ENCODE data around the gene DEK. TPM values are rescaled to one million over a fixed set of nuclear protein-coding genes. Genes with fewer than 3 reads are reported as not detected.
"Not testable (repeated sequence)": the region's sequence is repeated elsewhere in the genome, so short reads cannot be mapped to it uniquely, and the experiment has no call there.

The DEK gene
- total RNA-seq, 4 donors from 2014 or later, result 69.0 to 101 (median 87.9) TPM

DNA sequence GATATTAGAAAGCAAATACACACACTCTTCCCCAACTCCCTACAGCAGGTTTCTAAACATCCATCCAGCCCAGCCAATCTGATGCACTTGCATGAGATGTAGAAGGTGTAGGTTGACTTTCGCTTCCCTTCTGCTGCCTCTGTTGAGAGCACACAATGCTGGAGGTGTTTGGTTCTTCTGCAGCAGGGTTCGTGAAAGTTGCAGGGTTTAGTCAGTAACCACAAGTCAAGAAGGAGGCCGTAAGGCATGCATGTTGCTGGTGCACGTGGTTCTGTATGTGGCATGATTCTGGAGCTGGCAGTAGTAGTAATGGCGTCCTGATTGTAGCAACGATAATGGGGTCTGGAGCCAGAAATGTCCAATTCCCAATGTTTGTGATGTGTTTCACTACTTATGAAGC is 53.0 kb downstream of the DEK start:
- TF ChIP-seq, protein P1, sequence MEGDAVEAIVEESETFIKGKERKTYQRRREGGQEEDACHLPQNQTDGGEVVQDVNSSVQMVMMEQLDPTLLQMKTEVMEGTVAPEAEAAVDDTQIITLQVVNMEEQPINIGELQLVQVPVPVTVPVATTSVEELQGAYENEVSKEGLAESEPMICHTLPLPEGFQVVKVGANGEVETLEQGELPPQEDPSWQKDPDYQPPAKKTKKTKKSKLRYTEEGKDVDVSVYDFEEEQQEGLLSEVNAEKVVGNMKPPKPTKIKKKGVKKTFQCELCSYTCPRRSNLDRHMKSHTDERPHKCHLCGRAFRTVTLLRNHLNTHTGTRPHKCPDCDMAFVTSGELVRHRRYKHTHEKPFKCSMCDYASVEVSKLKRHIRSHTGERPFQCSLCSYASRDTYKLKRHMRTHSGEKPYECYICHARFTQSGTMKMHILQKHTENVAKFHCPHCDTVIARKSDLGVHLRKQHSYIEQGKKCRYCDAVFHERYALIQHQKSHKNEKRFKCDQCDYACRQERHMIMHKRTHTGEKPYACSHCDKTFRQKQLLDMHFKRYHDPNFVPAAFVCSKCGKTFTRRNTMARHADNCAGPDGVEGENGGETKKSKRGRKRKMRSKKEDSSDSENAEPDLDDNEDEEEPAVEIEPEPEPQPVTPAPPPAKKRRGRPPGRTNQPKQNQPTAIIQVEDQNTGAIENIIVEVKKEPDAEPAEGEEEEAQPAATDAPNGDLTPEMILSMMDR (IDR thresholded peaks at IDR 0.05), result no peak
- TF ChIP-seq POLR2A (IDR thresholded peaks at IDR 0.05), result no peak
- H3K4me3 ChIP-seq (ENCODE audit: low read depth, poor library complexity, severe bottlenecking), result no peak overlapping the region
- intact Hi-C loops (cut with DNase I; ENCODE audit: low total_unique reads), result no loop called here
- WGBS, 2 donors, result 92% methylated on average over 6 of the region's 6 CpGs
- no peak for DNase-seq (ENCODE audit: low spot score in 2 of 2)

DNA sequence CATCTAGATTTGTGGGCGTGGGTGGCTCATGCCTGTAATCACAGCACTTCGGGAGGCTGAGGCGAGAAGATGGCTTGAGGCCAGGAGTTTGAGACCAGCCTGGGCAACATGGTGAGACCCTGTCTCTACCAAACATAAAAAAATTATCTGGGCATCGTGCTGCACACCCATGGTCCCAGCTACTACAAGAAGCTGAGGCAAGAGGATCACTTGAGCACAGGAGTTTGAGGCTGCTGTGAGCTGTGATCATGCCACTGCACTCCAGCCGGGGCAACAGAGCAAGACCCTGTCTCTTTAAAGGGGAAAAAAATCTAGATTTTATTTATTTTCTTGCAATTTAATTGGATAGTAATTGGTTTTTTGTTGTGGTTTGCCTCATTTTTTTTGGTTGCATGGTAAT is 53.6 kb downstream of the DEK start:
- no peak for DNase-seq (ENCODE audit: low spot score in 2 of 2)
- intact Hi-C loops (cut with DNase I; ENCODE audit: low total_unique reads), result no loop called here
- TF ChIP-seq POLR2A (IDR thresholded peaks at IDR 0.05), result no peak
- TF ChIP-seq, protein P1 (IDR thresholded peaks at IDR 0.05), result no peak
- H3K4me3 ChIP-seq (ENCODE audit: low read depth, poor library complexity, severe bottlenecking), result no peak overlapping the region
- 89 to 93% methylated on average over 5 of the region's 5 CpGs for WGBS, 2 donors

DNA sequence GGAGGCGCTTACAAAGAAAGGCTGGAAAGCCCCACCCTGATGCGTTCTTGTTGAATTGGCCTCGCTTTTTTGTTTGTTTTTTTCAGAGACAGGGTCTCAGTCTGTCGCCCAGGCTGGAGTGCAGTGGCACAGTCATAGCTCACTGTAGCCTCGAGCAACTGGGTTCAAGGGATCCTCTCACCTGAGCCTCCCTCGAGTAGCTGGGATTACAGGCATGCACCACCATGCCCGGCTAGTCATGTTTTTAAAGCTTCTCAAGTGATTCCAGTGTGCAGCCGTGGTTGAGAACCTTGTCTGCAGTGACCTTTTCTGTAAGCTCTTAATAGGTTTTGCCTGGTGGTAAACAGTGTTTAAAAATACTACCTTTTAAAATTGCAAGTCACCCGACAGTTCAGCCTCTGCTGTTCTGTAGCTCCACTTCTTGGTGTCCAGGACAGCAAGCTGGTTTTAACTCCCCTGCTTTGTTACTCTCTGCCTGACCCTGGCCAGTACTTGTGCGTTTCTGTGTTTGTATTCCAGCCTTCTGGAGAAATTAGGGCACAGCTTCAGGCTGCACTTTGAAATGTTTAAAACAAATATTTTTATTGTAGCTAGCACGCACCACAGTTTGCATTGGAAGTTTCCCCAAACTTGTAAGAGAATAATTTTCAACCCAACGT is 54.7 kb downstream of the DEK start:
- no peak for DNase-seq (ENCODE audit: low spot score in 2 of 2)
- 92 to 94% methylated on average over 12 of the region's 12 CpGs for WGBS, 2 donors
- no peak overlapping the region for H3K4me3 ChIP-seq (ENCODE audit: low read depth, poor library complexity, severe bottlenecking)
- intact Hi-C loops (cut with DNase I; ENCODE audit: low total_unique reads), result no loop called here
- TF ChIP-seq, protein P1 (IDR thresholded peaks at IDR 0.05), result no peak
- TF ChIP-seq POLR2A (IDR thresholded peaks at IDR 0.05), result no peak

DNA sequence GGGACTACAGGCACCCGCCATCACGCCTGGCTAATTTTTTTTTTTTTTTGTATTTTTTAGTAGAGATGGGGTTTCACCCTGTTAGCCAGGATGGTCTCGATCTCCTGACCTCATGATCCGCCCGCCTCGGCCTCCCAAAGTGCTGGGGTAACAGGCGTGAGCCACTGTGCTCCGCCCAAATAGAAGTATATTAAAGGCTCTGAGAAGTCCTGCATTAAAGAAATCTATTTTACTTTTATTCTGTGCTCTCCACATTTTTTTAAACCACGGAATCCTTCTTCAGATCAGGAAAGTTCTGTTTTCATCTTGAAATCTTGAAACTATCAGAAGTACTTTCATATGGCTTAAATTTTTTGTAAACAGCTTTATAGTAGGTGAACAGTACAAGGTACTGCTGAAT is 55.6 kb downstream of the DEK start:
- 96 to 98% methylated on average over 9 of the region's 9 CpGs for WGBS, 2 donors
- H3K4me3 ChIP-seq (ENCODE audit: low read depth, poor library complexity, severe bottlenecking); intact Hi-C loops (cut with DNase I; ENCODE audit: low total_unique reads); DNase-seq (ENCODE audit: low spot score in 2 of 2): not testable (repeated sequence)

DNA sequence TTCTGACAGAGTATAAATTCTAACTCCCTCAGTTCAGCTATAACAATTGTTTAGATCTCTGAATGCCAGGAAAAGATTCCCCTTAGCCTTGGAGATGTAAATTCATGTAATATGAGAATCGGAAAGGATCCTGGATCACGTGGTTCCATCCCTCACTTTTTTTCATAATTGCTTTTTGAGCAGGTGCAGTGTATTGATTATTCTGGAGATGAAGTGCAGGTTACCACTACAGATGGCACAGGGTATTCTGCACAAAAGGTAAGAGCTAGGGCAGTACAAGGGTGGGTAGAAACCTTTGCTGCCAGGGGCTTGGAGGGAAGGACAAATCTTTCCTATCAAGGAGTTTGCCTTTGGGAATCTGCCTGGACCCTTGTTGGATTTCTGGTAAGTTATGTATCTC is 56.4 kb downstream of the DEK start:
- no peak for DNase-seq (ENCODE audit: low spot score in 2 of 2)
- no peak for TF ChIP-seq POLR2A (IDR thresholded peaks at IDR 0.05)
- TF ChIP-seq, protein P1 (IDR thresholded peaks at IDR 0.05), result no peak
- 57 to 80% methylated on average over 2 of the region's 2 CpGs for WGBS, 2 donors
- H3K4me3 ChIP-seq (ENCODE audit: low read depth, poor library complexity, severe bottlenecking), result no peak overlapping the region
- intact Hi-C loops (cut with DNase I; ENCODE audit: low total_unique reads), result no loop called here

DNA sequence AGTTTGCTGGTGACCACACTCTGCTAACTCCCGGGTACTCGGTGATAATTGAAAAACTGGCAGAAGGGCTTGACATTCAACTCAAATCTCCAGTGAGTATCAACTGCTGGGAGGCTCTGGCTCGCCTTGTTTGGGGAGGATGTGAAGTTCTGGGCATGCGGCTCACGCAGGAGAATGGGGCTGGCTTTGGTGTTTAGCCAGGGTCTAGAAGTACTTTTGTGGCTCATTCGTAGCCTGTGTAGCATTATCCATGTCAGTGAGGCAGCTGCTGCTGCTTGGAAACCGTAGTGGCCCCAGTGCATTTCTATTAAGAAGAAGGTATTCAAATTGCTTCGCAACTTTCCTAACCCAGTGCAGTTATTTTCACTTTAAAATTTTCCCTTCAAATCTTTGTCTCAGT is 56.9 kb downstream of the DEK start:
- DNase-seq (ENCODE audit: low spot score in 2 of 2), result no peak
- intact Hi-C loops (cut with DNase I; ENCODE audit: low total_unique reads), result no loop called here
- 85 to 91% methylated on average over 8 of the region's 8 CpGs for WGBS, 2 donors
- TF ChIP-seq, protein P1 (IDR thresholded peaks at IDR 0.05), result no peak
- no peak for TF ChIP-seq POLR2A (IDR thresholded peaks at IDR 0.05)
- H3K4me3 ChIP-seq (ENCODE audit: low read depth, poor library complexity, severe bottlenecking), result no peak overlapping the region
